ENCODE measurements around the gene MYO5A.

MYO5A gene

GRCh38 chr15:52540374-52541012 is 11.8 kb upstream of the MYO5A start:
- DNase-seq, result no peak

- DNase-seq, result no peak
These were observed 8.8 kb upstream of the MYO5A start for GRCh38 chr15:52537459-52537858.

- no peak for DNase-seq
These were observed 3.7 kb upstream of the MYO5A start for GRCh38 chr15:52532427-52532826.

GRCh38 chr15:52529940-52530339 is 1.3 kb upstream of the MYO5A start:
- DNase-seq, result no peak

DNA sequence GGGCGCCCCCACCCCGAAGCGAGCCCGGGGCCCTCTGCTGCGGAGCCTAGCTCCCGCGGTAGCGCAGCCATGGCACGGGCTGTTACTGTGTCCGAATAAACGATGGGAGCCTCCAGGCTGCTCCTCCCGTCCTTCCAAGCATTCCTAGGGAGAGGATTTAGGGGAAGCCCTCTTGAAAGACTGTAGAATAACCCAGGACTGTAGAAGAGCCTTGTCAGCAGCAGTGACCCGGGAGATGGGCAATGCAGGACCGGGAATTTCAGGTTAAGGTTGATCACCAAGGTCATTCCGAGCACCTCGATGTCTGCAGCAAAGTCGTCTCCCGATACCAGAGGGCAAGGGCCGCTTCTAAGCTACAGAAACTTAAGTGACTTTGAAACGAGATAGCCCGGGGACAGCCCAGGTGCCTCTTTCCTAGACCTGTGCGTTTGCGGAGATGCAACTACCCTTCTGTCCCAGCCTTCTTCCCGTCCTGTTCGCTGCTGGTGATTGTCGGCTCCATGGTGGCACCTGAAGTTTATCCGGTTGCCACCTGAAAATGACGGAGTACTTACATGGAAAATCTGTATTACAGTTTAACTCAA is 753 bp upstream of the MYO5A start:
- no peak for DNase-seq

DNA sequence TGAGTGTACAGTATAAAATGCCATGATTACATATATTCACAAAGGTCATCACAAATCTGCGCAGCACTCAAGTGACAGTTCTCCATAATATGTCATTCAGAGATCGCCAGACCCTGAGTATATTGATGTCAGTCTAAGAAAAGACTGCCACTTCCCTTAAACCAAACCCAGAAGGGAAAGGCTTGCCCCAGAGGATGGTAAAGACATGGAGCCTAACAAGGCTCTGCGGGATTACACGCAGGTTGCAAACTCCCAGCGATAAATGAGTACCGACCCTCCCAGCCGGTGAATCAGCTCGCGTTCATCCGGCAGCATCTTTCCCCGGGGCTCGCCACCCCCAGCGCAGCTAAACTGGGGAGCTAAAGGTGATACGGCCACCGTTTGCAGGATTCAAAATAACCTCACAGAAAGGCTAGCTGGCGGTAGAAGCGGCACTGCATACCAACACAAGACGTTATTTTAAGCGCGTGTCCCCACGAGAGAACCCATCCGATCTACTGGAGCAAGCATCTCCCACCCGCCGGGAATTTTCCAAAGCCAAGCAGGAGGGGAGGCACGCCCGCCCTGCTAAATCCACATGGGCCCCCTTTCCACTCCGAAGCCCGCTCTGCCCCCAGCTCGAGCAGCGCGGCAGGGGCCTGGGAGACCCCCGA is 643 bp downstream of the MYO5A start:
- DNase-seq, result peak; percentile 39 to 48

DNA sequence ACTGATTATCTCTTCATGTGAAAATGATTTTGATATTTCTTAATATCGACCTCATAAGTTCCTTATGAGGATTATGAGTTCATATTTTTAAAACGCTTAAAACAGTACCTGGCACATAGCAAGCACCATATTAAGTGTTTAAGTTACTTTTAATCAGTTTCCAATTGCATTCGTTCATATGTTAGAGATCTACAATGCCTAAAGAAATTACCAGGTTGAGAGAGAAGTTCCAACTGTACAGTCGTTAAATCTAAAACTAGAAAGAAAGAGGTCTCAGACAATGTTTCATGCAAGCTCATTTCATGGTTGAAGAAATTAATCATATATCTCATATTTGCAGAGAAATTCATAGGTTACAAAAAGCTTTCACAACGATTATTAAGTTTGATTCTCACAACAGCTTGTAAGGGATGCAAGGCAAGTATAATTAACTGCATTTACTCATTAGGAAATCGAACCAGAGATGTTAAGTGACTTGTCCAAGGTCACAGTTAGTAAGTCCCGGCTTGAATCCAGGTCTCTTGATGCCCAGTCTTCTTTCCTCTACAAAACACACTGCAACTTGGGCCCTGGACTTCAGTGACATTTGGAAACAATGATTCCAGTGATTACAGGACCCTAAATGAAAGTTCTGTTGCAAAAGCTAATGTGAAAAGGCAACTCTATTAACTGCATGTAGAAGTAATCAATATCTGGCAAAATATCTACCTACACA is 1.3 kb downstream of the MYO5A start:
- no peak for DNase-seq

DNA sequence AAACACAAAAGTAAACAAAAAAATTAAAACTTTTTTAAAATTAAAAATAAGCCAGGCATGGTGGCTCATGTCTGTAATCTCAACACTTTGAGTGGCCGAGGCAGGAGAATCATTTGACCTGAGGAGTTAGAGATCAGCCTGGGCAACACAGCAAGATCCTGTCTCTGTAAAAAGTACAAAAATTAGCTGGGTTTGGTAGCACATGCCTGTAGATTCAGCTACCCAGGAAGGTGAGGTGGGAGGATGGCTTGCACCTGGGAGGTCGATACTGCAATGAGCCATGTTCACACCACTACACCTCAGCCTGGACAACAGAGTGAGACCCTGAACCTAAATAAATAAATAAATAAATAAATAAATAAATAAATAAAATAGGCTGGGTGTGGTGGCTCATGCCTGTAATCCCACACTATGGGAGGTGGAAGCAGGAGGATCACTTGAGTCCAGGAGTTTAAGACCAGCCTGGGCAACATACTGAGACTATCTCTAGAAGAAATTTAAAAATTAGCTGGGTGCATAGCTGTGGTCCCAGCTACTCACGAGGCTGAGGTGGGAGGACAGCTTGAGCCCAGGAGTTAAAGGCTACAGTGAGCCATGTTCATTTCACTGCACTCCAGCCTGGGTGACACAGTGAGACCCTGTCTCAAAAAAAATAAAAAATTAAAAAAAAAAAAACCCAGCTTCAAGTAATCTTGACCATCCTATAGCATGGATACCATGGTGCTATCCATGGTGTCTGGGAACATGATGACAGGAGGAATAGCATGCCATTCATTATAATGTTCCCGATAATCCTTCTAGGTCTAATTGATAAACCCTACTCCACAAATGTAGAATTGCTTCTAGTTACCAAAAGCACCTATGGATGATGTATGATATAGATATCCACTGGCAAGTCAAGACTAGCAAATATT is 4.2 kb downstream of the MYO5A start:
- no peak for DNase-seq

DNA sequence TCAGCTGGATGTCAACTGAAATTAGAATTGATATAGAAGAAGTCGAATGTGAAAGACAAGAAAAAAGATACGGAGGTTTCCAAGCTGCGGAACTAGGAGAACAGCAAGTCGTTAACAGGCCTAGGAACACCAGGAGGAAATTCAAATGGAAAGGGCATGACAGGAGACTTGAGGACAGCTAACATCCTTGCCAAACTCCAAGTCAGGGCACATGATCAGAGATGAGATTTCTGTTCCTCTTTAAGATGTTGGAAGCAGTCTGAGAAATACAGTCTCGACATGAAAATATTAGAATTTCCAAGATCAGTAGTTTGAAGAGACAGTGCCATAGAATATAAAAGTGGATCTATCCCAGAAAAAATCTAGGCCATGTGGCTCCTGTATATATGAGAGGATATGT is 5.0 kb downstream of the MYO5A start:
- DNase-seq, result peak; percentile 41 to 61

DNA sequence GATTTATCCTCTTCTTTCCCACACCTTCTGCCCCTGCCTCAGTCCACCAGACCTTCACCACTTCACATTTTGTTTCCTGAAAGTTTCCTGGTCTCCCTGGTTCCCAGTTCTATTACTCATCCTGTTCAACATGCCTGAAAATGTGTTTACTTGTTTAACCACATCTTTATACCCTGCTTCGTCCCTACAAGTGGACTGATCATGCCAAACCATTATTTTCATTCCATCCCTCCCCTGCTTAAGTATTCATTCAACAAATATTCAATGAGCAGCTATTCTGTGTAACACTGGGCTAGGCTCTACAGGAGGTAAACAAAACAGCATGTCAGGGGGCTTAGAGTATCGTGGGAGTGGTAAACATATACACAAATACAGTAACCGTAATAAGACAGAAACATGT is 5.5 kb downstream of the MYO5A start:
- DNase-seq, result no peak

- peak in 1 of 2 donors; percentile 39 for DNase-seq
These were observed 7.0 kb downstream of the MYO5A start for GRCh38 chr15:52521682-52522081.

GRCh38 chr15:52520421-52520820 is 8.3 kb downstream of the MYO5A start:
- no peak for DNase-seq

GRCh38 chr15:52518487-52519371 is 10.0 kb downstream of the MYO5A start:
- peak; percentile 54 to 66 for DNase-seq

DNA sequence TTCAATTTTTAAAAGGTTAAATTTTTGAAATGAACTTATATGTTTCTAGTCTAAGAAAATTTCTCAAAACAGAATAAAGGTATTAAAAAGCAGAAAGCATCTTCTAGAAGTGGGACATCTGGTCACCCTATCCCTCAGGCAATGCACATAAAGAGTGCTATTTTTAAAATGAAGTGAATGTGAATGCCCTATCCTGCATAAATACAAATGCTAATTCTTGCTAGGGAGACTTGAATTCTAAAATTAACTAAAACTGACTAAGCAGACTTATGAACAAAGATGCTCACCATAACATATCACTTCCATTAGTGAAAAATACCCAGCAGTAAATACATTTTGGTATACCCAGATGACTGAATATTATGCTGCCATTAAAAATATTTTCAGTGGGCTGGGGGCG is 11.7 kb downstream of the MYO5A start:
- DNase-seq, result no peak

DNA sequence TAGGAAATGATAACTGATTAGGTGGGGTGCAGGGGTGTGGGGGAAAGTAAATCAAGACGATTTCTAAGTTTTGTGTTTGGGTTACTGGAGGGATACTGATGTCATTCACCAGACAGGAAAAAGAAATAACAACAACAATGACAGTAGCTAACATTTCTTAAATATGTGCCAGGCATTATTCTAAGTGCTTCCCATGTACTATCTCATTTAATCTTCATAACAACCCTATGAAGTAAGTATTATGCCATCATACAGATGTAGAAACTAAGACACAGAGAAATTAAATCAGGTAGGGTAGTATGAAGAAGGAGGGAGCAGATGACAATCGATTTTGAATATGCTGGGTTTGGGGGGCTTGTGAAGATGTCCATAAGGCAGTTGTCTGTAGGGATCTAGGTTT is 13.3 kb downstream of the MYO5A start:
- no peak for DNase-seq

DNA sequence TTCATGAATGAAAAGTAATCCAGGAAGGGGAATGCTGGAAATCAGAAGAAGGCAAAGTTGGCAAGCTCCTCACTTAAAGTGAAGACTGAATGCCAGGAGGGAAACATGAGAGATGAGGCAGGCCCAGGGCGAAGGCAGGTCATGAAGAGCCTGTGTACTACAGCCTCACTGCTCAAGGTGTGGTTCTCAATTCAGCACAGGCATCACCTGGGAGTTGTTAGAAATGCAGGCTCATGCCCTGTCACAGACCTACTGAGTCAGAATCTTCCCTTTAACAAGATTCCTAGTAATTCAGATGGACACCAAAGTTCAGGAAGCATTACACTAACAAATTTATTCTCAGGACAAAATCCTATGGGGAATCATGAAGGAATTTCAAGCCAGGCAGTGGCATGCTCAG is 14.2 kb downstream of the MYO5A start:
- no peak for DNase-seq

GRCh38 chr15:52512869-52513268 is 15.8 kb downstream of the MYO5A start:
- DNase-seq, result peak; percentile 84 to 90

- DNase-seq, result no peak
These were observed 17.6 kb downstream of the MYO5A start for GRCh38 chr15:52511084-52511483.

DNA sequence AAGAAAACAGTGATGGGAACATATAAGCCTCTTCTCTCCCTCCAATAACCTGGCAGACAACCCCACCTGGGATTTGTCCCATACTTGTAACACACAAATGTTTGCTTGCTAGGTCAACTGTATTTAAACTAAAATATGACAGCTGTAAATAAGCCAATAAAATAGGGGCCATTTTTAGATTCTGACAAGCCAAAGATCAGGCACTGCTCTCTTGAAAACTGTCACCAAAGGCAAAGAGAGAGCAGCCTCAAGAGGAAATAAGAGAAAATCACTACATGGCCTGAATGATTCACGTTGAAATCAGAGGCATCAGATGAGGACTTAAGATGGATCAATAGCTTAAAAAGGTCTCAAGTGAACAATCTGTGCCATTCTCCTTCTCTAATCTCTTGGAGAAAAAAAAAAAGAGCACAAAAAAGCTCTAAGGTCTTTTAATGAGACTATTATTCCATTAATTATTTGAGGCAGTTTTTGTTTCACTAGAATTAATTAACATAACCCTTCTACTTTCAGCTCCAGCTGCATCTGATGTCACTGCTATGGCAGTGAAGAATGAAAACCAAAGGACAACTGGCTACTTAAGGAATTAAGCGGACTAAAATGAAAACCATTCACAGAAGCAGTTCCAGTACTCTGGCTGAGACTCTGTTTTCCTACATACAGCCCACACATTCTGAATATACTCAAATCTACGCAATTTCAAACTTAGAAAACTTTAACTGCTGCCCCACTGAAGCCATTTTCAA is 19.0 kb downstream of the MYO5A start:
- no peak for DNase-seq

DNA sequence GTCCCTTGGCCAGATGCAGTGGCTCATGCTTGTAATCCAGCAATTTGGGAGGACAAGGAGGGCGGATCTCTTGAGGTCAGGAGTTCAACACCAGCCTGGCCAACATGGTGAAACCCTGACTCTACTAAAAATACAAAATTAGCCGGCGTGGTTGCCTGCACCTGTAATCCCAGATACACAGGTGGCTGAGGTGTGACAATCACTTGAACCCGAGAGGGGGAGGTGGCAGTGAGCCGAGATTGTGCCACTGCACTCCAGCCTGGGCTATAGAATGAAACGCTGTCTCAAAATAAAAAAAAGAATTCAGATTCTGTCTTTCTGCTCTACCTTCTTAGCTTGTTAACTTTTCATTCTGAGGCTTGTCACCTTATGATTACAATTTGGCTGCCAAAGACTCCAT is 22.1 kb downstream of the MYO5A start:
- no peak for DNase-seq

GRCh38 chr15:52505151-52505550 is 23.5 kb downstream of the MYO5A start:
- peak; percentile 71 to 80 for DNase-seq

Data from inflammatory macrophage treated with lipopolysaccharide for 1 hour (primary cell).